ENCODE data around the gene NDUFA7. TPM values are rescaled to one million over a fixed set of nuclear protein-coding genes. Genes with fewer than 3 reads are reported as not detected.
"Not testable (repeated sequence)": the region's sequence is repeated elsewhere in the genome, so short reads cannot be mapped to it uniquely, and the experiment has no call there.

The NDUFA7 gene
- total and polyA plus RNA-seq, 2 experiments from 2014 or later = 17.6 to 108 TPM

GRCh38 chr19:8316351-8317125, 4.6 kb downstream of the NDUFA7 start:
- TF ChIP-seq EZH2phosphoT487 (IDR thresholded peaks at IDR 0.05; ENCODE audit: insufficient read depth, low read depth) (no peak), EZH2 (IDR thresholded peaks at IDR 0.05; ENCODE audit: insufficient read depth, poor library complexity, severe bottlenecking) (no peak)
- in situ Hi-C loops (cut with MboI) = no loop called here
- Histone ChIP-seq H3K9ac (no peak overlapping the region), H3K4me2 (ENCODE audit: unreplicated experiment) (no peak overlapping the region), H3K27me3 (replicated peaks; ENCODE audit: insufficient read depth) (no peaks in the 10 kb centered on the region), H3K9me2 (ENCODE audit: insufficient read depth) (no peaks in the 10 kb centered on the region), H3K4me1 (ENCODE audit: insufficient read depth) (peaks cover 11% of the 10 kb centered on the region), H3K9me3 (ENCODE audit: low read depth) (no peaks in the 10 kb centered on the region), H3K36me3 (ENCODE audit: low read depth) (peaks cover 6% of the 10 kb centered on the region; the same call in 1 of the 2 replicates), H3F3A (ENCODE audit: insufficient read depth) (no peaks in the 10 kb centered on the region), H3K4me3 (no peak overlapping the region), H2AFZ (no peak overlapping the region), H3K79me2 (ENCODE audit: insufficient read depth) (peaks cover 45% of the 10 kb centered on the region), H3K27ac (no peak overlapping the region), H4K20me1 (ENCODE audit: insufficient read depth) (no peaks in the 10 kb centered on the region)
- WGBS, 2 experiments (ENCODE audit: low coverage in 1 of 2, low lambda C conversion rate in 2 of 2, missing lambda C conversion rate in 2 of 2) = 78 to 87% methylated on average over 13 to 14 of the region's 14 CpGs
- DNase-seq = no peak

GRCh38 chr19:8314981-8315640, 6.1 kb downstream of the NDUFA7 start:
- not testable (repeated sequence) for H4K20me1 ChIP-seq (ENCODE audit: insufficient read depth); H3F3A ChIP-seq (ENCODE audit: insufficient read depth); H3K4me3 ChIP-seq; H3K36me3 ChIP-seq (ENCODE audit: low read depth); H3K4me1 ChIP-seq (ENCODE audit: insufficient read depth); H3K27me3 ChIP-seq (replicated peaks; ENCODE audit: insufficient read depth); H2AFZ ChIP-seq; H3K9ac ChIP-seq; H3K27ac ChIP-seq; H3K4me2 ChIP-seq (ENCODE audit: unreplicated experiment); DNase-seq; H3K9me3 ChIP-seq (ENCODE audit: low read depth); H3K9me2 ChIP-seq (ENCODE audit: insufficient read depth)
- in situ Hi-C loops (cut with MboI) = loop anchor here (5.0 kb wide), 1 partner anchor 48 kb away; no protein-coding TSS in a partner anchor
- WGBS, 2 experiments (ENCODE audit: low coverage in 1 of 2, low lambda C conversion rate in 2 of 2, missing lambda C conversion rate in 2 of 2) = 87 to 89% methylated on average over 11 of the region's 11 CpGs
- peaks cover 32% of the 10 kb centered on the region for H3K79me2 ChIP-seq (ENCODE audit: insufficient read depth)

- Histone ChIP-seq H3K4me3 (no peak overlapping the region), H3K27me3 (replicated peaks; ENCODE audit: insufficient read depth) (no peaks in the 10 kb centered on the region), H3K27ac (no peak overlapping the region), H3K36me3 (ENCODE audit: low read depth) (peaks cover 6% of the 10 kb centered on the region; the same call in 1 of the 2 replicates), H4K20me1 (ENCODE audit: insufficient read depth) (no peaks in the 10 kb centered on the region), H3F3A (ENCODE audit: insufficient read depth) (no peaks in the 10 kb centered on the region), H3K4me2 (ENCODE audit: unreplicated experiment) (no peak overlapping the region), H3K9me2 (ENCODE audit: insufficient read depth) (no peaks in the 10 kb centered on the region), H2AFZ (no peak overlapping the region), H3K9ac (no peak overlapping the region), H3K9me3 (ENCODE audit: low read depth) (no peaks in the 10 kb centered on the region), H3K79me2 (ENCODE audit: insufficient read depth) (no peaks in the 10 kb centered on the region), H3K4me1 (ENCODE audit: insufficient read depth) (peaks cover 15% of the 10 kb centered on the region)
- no peak for DNase-seq
- WGBS, 2 experiments (ENCODE audit: low coverage in 1 of 2, low lambda C conversion rate in 2 of 2, missing lambda C conversion rate in 2 of 2) = 82 to 85% methylated on average over 16 of the region's 16 CpGs
- no peak for TF ChIP-seq EZH2 (IDR thresholded peaks at IDR 0.05; ENCODE audit: insufficient read depth, poor library complexity, severe bottlenecking)
- no peak for TF ChIP-seq EZH2phosphoT487 (IDR thresholded peaks at IDR 0.05; ENCODE audit: insufficient read depth, low read depth)
- in situ Hi-C loops (cut with MboI) = loop anchor here (5.0 kb wide), 1 partner anchor 44 kb away; no protein-coding TSS in a partner anchor
These were observed 9.5 kb downstream of the NDUFA7 start for GRCh38 chr19:8311461-8312260.

DNA sequence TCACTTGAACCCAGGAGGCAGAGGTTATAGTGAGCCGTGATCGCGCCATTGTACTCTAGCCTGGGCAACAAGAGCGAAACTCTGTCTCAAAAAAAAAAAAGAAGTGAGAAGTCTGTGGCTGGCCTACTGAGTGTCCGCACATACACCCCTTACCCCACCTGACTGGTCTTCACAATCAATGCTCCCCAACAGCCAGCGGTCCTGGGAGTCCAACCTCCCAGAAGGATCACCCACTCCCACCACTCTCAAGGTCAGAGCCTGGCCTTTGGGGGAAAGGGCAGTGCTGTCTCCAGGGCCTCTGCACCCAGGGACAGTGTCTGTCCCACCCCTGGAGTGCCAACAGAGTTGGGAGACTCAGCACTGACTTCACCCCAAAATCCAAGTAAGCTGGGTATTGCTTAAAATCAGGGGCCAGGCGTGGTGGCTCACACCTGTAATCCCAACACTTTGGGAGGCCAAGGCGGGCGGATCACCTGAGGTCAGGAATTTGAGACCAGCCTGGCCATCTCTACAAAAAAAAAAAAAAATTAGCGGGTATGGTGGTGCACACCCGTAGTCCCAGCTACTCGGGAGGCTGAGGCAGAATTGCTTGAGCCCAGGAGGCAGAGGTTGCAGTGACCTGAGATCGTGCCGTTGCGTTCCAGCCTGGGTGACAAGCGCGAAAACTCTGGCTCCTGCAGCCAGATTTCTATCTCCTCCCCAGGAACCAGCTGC, 10.7 kb downstream of the NDUFA7 start:
- Histone ChIP-seq H3K27ac (no peak overlapping the region), H3K4me3 (no peak overlapping the region), H3K9me2 (ENCODE audit: insufficient read depth) (no peaks in the 10 kb centered on the region), H3K9ac (no peak overlapping the region), H3K9me3 (ENCODE audit: low read depth) (no peaks in the 10 kb centered on the region), H4K20me1 (ENCODE audit: insufficient read depth) (no peaks in the 10 kb centered on the region), H3K4me1 (ENCODE audit: insufficient read depth) (peaks cover 15% of the 10 kb centered on the region), H3K36me3 (ENCODE audit: low read depth) (peaks cover 4% of the 10 kb centered on the region; the same call in 1 of the 2 replicates), H2AFZ (no peak overlapping the region), H3F3A (ENCODE audit: insufficient read depth) (no peaks in the 10 kb centered on the region), H3K79me2 (ENCODE audit: insufficient read depth) (no peaks in the 10 kb centered on the region), H3K27me3 (replicated peaks; ENCODE audit: insufficient read depth) (no peaks in the 10 kb centered on the region), H3K4me2 (ENCODE audit: unreplicated experiment) (no peak overlapping the region)
- no peak for DNase-seq
- in situ Hi-C loops (cut with MboI) = loop anchor here (5.0 kb wide), 1 partner anchor 43 kb away; no protein-coding TSS in a partner anchor
- TF ChIP-seq EZH2 (IDR thresholded peaks at IDR 0.05; ENCODE audit: insufficient read depth, poor library complexity, severe bottlenecking) = no peak
- TF ChIP-seq EZH2phosphoT487 (IDR thresholded peaks at IDR 0.05; ENCODE audit: insufficient read depth, low read depth) = no peak
- 96 to 97% methylated on average over 17 of the region's 17 CpGs for WGBS, 2 experiments (ENCODE audit: low coverage in 1 of 2, low lambda C conversion rate in 2 of 2, missing lambda C conversion rate in 2 of 2)
